GM18951 (cell line): ENCODE results near the gene HK1.
A peak's percentile ranks its signal among the peaks of the same experiment; 100 is the strongest.

Experiments
- POLR2A ChIP-seq: IDR thresholded peaks from 4 replicates; pipeline ENCODE4 v1.6.1; 2011; ENCODE audit warnings: mild to moderate bottlenecking; ENCODE audit not compliant: insufficient read length, insufficient read depth; ENCODE audit errors: extremely low read depth
- in situ Hi-C: fragments of 300-500 bp; cut with MboI; formaldehyde crosslinking; loops from one replicate; pipeline ENCODE4 v1.12.0; 2022; ENCODE audit warnings: low sequenced_read_pairs, mixed read lengths, inconsistent platforms; ENCODE audit not compliant: unreplicated experiment

The HK1 gene

GRCh38 chr10:69407621-69408301, 129.5 kb downstream of the HK1 start:
- in situ Hi-C loops, result no loop called here
- TF ChIP-seq POLR2A, result no peak

- in situ Hi-C loops, result no loop called here
Measured at GRCh38 chr10:69408318-69409175, 130.3 kb downstream of the HK1 start.

GRCh38 chr10:69409176-69409495, 130.8 kb downstream of the HK1 start:
- in situ Hi-C loops, result no loop called here
- no peak for TF ChIP-seq POLR2A

More at GRCh38 chr10:69408318-69409175, 130.3 kb downstream of the HK1 start:
- TF ChIP-seq POLR2A, result peak; percentile 34

- no peak for TF ChIP-seq POLR2A
- in situ Hi-C loops, result no loop called here
Measured at GRCh38 chr10:69409968-69410367, 131.7 kb downstream of the HK1 start.

GRCh38 chr10:69410487-69410886, 132.2 kb downstream of the HK1 start:
- TF ChIP-seq POLR2A, result no peak
- in situ Hi-C loops, result no loop called here

GRCh38 chr10:69411476-69411875, 133.2 kb downstream of the HK1 start:
- in situ Hi-C loops, result no loop called here
- TF ChIP-seq POLR2A, result no peak

- TF ChIP-seq POLR2A, result no peak
Measured at GRCh38 chr10:69412232-69412790, 134.0 kb downstream of the HK1 start.

GRCh38 chr10:69413221-69413865, 135.0 kb downstream of the HK1 start:
- in situ Hi-C loops, result no loop called here
- TF ChIP-seq POLR2A, result no peak

More at GRCh38 chr10:69412232-69412790, 134.0 kb downstream of the HK1 start:
- in situ Hi-C loops, result no loop called here

- TF ChIP-seq POLR2A, result no peak
- in situ Hi-C loops, result no loop called here
Measured at GRCh38 chr10:69414036-69415018, 136.0 kb downstream of the HK1 start.

- TF ChIP-seq POLR2A, result no peak
- in situ Hi-C loops, result no loop called here
Measured at GRCh38 chr10:69415049-69415448, 136.8 kb downstream of the HK1 start.

GRCh38 chr10:69415951-69416350, 137.7 kb downstream of the HK1 start:
- TF ChIP-seq POLR2A, result no peak
- in situ Hi-C loops, result no loop called here

- in situ Hi-C loops, result no loop called here
- no peak for TF ChIP-seq POLR2A
Measured at GRCh38 chr10:69416695-69417094, 138.4 kb downstream of the HK1 start, which contains the start of gene TACR2. Gene TACR2 (minus strand): TSS chr10:69416918. CDS start chr10:69416323, 595 bp downstream.

- TF ChIP-seq POLR2A, result no peak
- in situ Hi-C loops, result no loop called here
Measured at GRCh38 chr10:69417542-69417941, 139.2 kb downstream of the HK1 start.
